HepG2 (cell line): ENCODE results near the gene LARP7. TPM values are rescaled to one million over a fixed set of nuclear protein-coding genes. Genes with fewer than 3 reads are reported as not detected.

Source experiments
- ATAC-seq: fragments of 200-7000 bp; cut with Tn5 transposase; 3 replicates; pipeline ENCODE4 v1.9.1; 2020; ENCODE audit warnings: mild to moderate bottlenecking, moderate library complexity
- BruUV-seq: library from RNA; stranded (reverse); fragments of 400-500 nt; replicated peaks from 2 replicates; lab custom pipeline; 2021; lab: Mats Ljungman, UMichigan
- CTCF ChIA-PET: fragments of 300-600 bp; formaldehyde crosslinking; extraction: SDS; loops from one replicate; lab custom pipeline; 2021; ENCODE audit warnings: low total read pairs, inconsistent platforms, low intra/inter-chr PET ratio; lab: Yijun Ruan, JAX
- POLR2A ChIA-PET: fragments of 350-600 bp; sonication (Branson Sonifier 250); formaldehyde crosslinking; loops from one replicate; lab custom pipeline; 2020; ENCODE audit warnings: antibody characterized with exemption, inconsistent platforms; lab: Yijun Ruan, JAX
- DNase-seq: peaks from one replicate; pipeline ENCODE4 v3.0.0-alpha.2; 2015; ENCODE audit warnings: low spot score
- FAIRE-seq: peaks from 3 replicates; lab custom pipeline; 2011; peaks lifted over from hg19 to GRCh38; lab: Jason Lieb, UNC
- H2AFZ ChIP-seq: one replicate; pipeline ENCODE4 v1.6.1; 2011; ENCODE audit warnings: low read length, inconsistent platforms
- H3K27ac ChIP-seq: fragments of 300-600 bp; 3 replicates; pipeline ENCODE4 v1.8.0; 2011; ENCODE audit warnings: mixed run types, mild to moderate bottlenecking, mixed read lengths, low read length, inconsistent platforms; ENCODE audit not compliant: insufficient read depth; ENCODE audit errors: extremely low read length
- H3K27me3 ChIP-seq, 2 experiments: fragments of 200-600 bp in 1 of 2; 2 replicates in 1 of 2; 3 replicates in 1 of 2; pipeline versions ENCODE4 v1.6.0 to v1.8.0; 2011; ENCODE audit warnings: low read length in 2 of 2, mild to moderate bottlenecking in 2 of 2, moderate library complexity in 2 of 2, inconsistent platforms in 1 of 2; ENCODE audit not compliant: insufficient read depth in 2 of 2, control insufficient read depth in 1 of 2
- H3K36me3 ChIP-seq, 2 experiments: fragments of 200-600 bp in 1 of 2; replicated peaks in 1 of 2; 2 replicates in 1 of 2; 3 replicates in 1 of 2; pipeline versions ENCODE4 v1.5.1 to v1.8.0; 2011; ENCODE audit warnings: low read length in 2 of 2, inconsistent platforms in 1 of 2; ENCODE audit not compliant: insufficient read depth in 2 of 2, control insufficient read depth in 1 of 2
- H3K4me1 ChIP-seq: 2 replicates; pipeline ENCODE4 v1.5.1; 2012; ENCODE audit warnings: low read length, inconsistent platforms; ENCODE audit not compliant: insufficient read depth
- H3K4me2 ChIP-seq: 2 replicates; pipeline ENCODE4 v1.6.0; 2011; ENCODE audit warnings: low read depth, low read length, inconsistent platforms
- H3K4me3 ChIP-seq, 3 experiments: fragments of 200-600 bp in 1 of 3; sonication (generic), shearing (Covaris generic) in 1 of 3; replicated peaks in 1 of 3; 2 replicates each; pipeline ENCODE4 v1.5.1; 2011 to 2016; ENCODE audit warnings: low read length in 3 of 3, inconsistent platforms in 2 of 3, low read depth in 2 of 3, mild to moderate bottlenecking in 2 of 3, control low read depth in 1 of 3, mixed read lengths in 1 of 3; ENCODE audit not compliant: insufficient read depth in 1 of 3
- H3K79me2 ChIP-seq: one replicate; pipeline ENCODE4 v1.6.1; 2011; ENCODE audit warnings: low read length, inconsistent platforms; ENCODE audit not compliant: insufficient read depth
- H3K9ac ChIP-seq: 2 replicates; pipeline ENCODE4 v1.6.0; 2011; ENCODE audit warnings: mild to moderate bottlenecking, low read depth, low read length, inconsistent platforms; ENCODE audit not compliant: insufficient read depth
- H3K9me3 ChIP-seq: 2 replicates; pipeline ENCODE4 v1.5.1; 2012; ENCODE audit warnings: mild to moderate bottlenecking, low read length
- H4K20me1 ChIP-seq: 2 replicates; pipeline ENCODE4 v1.6.0; 2011; ENCODE audit warnings: inconsistent platforms, mild to moderate bottlenecking, low read length, moderate library complexity; ENCODE audit not compliant: insufficient read depth
- CHCHD3 ChIP-seq: sonication (generic); formaldehyde crosslinking; IDR thresholded peaks from 2 replicates; pipeline ENCODE4 v1.8.0; 2022; ENCODE audit warnings: mild to moderate bottlenecking, missing genetic modification reagents, moderate library complexity
- SETDB1 ChIP-seq: sonication (generic); formaldehyde crosslinking; IDR thresholded peaks from 2 replicates; pipeline ENCODE4 v1.5.1; 2020; ENCODE audit warnings: missing genetic modification reagents, mild to moderate bottlenecking, borderline replicate concordance
- SP140L ChIP-seq: sonication (generic); formaldehyde crosslinking; IDR thresholded peaks from 2 replicates; pipeline ENCODE4 v1.4.0; 2020; ENCODE audit warnings: missing genetic modification reagents, borderline replicate concordance
- TMF1 ChIP-seq: sonication (generic); formaldehyde crosslinking; IDR thresholded peaks from 2 replicates; pipeline ENCODE4 v1.8.1; 2022; ENCODE audit warnings: low read depth, missing genetic modification reagents
- WIZ ChIP-seq: sonication (generic); formaldehyde crosslinking; IDR thresholded peaks from 2 replicates; pipeline ENCODE4 v1.5.1; 2020; ENCODE audit warnings: mild to moderate bottlenecking, missing genetic modification reagents
- ZNF451 ChIP-seq: sonication (generic); formaldehyde crosslinking; IDR thresholded peaks from 2 replicates; pipeline ENCODE4 v1.5.0; 2020; ENCODE audit warnings: mild to moderate bottlenecking, missing genetic modification reagents
- ZNF460 ChIP-seq: sonication (generic); formaldehyde crosslinking; IDR thresholded peaks from 2 replicates; pipeline ENCODE4 v1.5.1; 2020; ENCODE audit warnings: missing genetic modification reagents, mild to moderate bottlenecking, borderline replicate concordance
- ZNF619 ChIP-seq: sonication (generic); formaldehyde crosslinking; IDR thresholded peaks from 2 replicates; pipeline ENCODE4 v1.4.0; 2020; ENCODE audit warnings: mild to moderate bottlenecking, missing genetic modification reagents
- ZNF773 ChIP-seq: sonication (generic); formaldehyde crosslinking; IDR thresholded peaks from 2 replicates; pipeline ENCODE4 v1.4.0; 2020; ENCODE audit warnings: missing genetic modification reagents, borderline replicate concordance
- WGBS: methylation state at CpG from one replicate; pipeline ENCODE4 v1.1.6; 2017; ENCODE audit warnings: low lambda C conversion rate; 5-methylcytosine and 5-hydroxymethylcytosine counted together
- in situ Hi-C: cut with HindIII; loops from 2 replicates; pipeline ENCODE4 v1.10.0; 2017; ENCODE audit warnings: low pct_unique_long_range_greater_than_20kb; ENCODE audit not compliant: extremely low pct_ligation_motif_present
- intact Hi-C: fragments of 100-400 bp; cut with micrococcal nuclease; formaldehyde crosslinking; loops from one replicate; pipeline ENCODE4 v1.10.0; 2022; ENCODE audit not compliant: unreplicated experiment
- polyA plus RNA-seq, 8 experiments: library from polyadenylated mRNA; depleted of rRNA in 3 of 8; stranded (reverse) in 7 of 8; unstranded in 1 of 8; fragments of >200 nt; fragmentation: Illumina TruSeq in 4 of 8; extraction: Trizol in 4 of 8; gene quantifications; 2 replicates each; pipeline versions ENCODE4 v1.2.1 to v1.2.3, GENCODE V29; 2011 to 2016; ENCODE audit warnings: low read depth in 4 of 8, missing spikeins in 1 of 8, mixed read lengths in 1 of 8; ENCODE audit not compliant: insufficient read depth in 1 of 8
- total RNA-seq, 5 experiments: library from RNA; depleted of rRNA; stranded (reverse); fragments of >200 nt; fragmentation: Illumina TruSeq; extraction: Trizol; gene quantifications; 2 replicates each; pipeline ENCODE4 v1.2.3, GENCODE V29; 2016; ENCODE audit warnings: low read depth in 1 of 5
- TF ChIP-seq, protein P1 (sequence below): IDR thresholded peaks from 2 replicates; pipeline ENCODE4 v1.6.1; 2016; ENCODE audit warnings: low read depth

LARP7 gene
- total and polyA plus RNA-seq, 2 of the 13 experiments (the other 11 are each of a cell fraction or from before 2014, with no cell fraction given), result 9.7 to 37.1 TPM

DNA sequence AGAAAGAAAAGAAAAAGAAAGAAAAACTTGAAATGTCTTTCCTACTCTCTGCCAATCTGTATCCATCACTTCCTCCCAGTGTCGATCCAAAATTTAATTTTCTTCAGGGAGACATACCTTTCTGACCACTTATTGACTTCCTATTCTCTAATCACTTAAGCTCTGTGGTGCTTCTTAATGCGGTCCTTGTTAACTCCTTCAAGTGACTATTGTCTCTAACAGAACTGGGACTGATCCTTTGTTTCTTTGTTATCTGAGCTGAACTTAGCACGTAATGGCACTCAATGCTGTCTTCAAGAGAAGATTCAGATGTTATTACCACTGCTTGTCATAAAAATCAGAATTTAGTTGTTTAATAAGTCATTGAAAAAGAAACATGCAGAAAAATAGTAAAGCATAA lies 31.2 kb downstream of the LARP7 start:
- 86% methylated on average over 3 of the region's 3 CpGs for WGBS
- no peaks in the 10 kb centered on the region for H3K36me3 ChIP-seq
- H3K4me2 ChIP-seq, result no peak overlapping the region
- H3K79me2 ChIP-seq, result no peaks in the 10 kb centered on the region
- H3K4me3 ChIP-seq, result no peak overlapping the region
- no peak for FAIRE-seq
- no peak overlapping the region for H3K9ac ChIP-seq
- H3K27me3 ChIP-seq, result no peaks in the 10 kb centered on the region
- no peak for DNase-seq
- no peak for ATAC-seq
- no peaks in the 10 kb centered on the region for H3K4me1 ChIP-seq
- H4K20me1 ChIP-seq, result no peaks in the 10 kb centered on the region
- TF ChIP-seq WIZ (CRISPR knock-in tag), result no peak
- TF ChIP-seq TMF1 (CRISPR knock-in tag), result no peak
- no peak for TF ChIP-seq CHCHD3 (CRISPR knock-in tag)
- no peak for TF ChIP-seq SP140L
- TF ChIP-seq, protein P1, sequence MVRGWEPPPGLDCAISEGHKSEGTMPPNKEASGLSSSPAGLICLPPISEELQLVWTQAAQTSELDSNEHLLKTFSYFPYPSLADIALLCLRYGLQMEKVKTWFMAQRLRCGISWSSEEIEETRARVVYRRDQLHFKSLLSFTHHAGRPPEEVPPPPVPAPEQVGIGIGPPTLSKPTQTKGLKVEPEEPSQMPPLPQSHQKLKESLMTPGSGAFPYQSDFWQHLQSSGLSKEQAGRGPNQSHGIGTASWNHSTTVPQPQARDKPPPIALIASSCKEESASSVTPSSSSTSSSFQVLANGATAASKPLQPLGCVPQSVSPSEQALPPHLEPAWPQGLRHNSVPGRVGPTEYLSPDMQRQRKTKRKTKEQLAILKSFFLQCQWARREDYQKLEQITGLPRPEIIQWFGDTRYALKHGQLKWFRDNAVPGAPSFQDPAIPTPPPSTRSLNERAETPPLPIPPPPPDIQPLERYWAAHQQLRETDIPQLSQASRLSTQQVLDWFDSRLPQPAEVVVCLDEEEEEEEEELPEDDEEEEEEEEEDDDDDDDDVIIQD (CRISPR knock-in tag), result no peak
- no peak for TF ChIP-seq ZNF451
- no peak for TF ChIP-seq ZNF460 (CRISPR knock-in tag)
- no peak for TF ChIP-seq ZNF773
- no peak for TF ChIP-seq ZNF619 (CRISPR knock-in tag)
- no peak for TF ChIP-seq SETDB1 (CRISPR knock-in tag)
- TF ChIP-seq, all 625 proteins: peak for 0
- Histone ChIP-seq H3K9me3 (no peaks in the 10 kb centered on the region), H2AFZ (no peak overlapping the region), H3K27ac (no peak overlapping the region)
- in situ Hi-C loops (no loop called here), intact Hi-C loops (no loop called here)
- ChIA-PET CTCF (no interaction called here), POLR2A (no interaction called here)
- no TSS peak for BruUV-seq
